Vagina (tissue), 2 donors: ENCODE results near the gene SIDT1. TPM values are rescaled to one million over a fixed set of nuclear protein-coding genes. Genes with fewer than 3 reads are reported as not detected.

Experiments used
- DNase-seq, 2 donors: peaks; one replicate each; pipeline ENCODE4 v3.0.0-alpha.2; 2017; ENCODE audit errors: extremely low spot score in 2 of 2
- H3K27ac ChIP-seq: fragments of 200-600 bp; sonication (generic); one replicate; pipeline ENCODE4 v1.5.1; 2019
- H3K27me3 ChIP-seq: fragments of 200-600 bp; sonication (generic); one replicate; pipeline ENCODE4 v1.5.1; 2019
- H3K36me3 ChIP-seq, 2 donors: fragments of 200-600 bp; sonication (generic); one replicate each; pipeline ENCODE4 v1.5.1; 2017 to 2019
- H3K4me1 ChIP-seq: fragments of 200-600 bp; sonication (generic); one replicate; pipeline ENCODE4 v1.5.1; 2019
- H3K4me3 ChIP-seq, 2 donors: fragments of 200-600 bp; sonication (generic); 1 replicate in 1 of 2; 2 replicates in 1 of 2; pipeline ENCODE4 v1.5.1; 2016 to 2019
- H3K9me3 ChIP-seq: fragments of 200-600 bp; sonication (generic); one replicate; pipeline ENCODE4 v1.5.1; 2019
- CTCF ChIP-seq, 3 experiments: fragments of 450-650 bp in 2 of 3; fragments of 200-600 bp in 1 of 3; sonication (generic) in 1 of 3; IDR thresholded peaks; one replicate each; pipeline ENCODE4 v1.5.1; 2017 to 2019; ENCODE audit warnings: antibody characterized with exemption in 3 of 3, mild to moderate bottlenecking in 2 of 3, moderate library complexity in 2 of 3
- POLR2A ChIP-seq, 2 donors: fragments of 450-650 bp; IDR thresholded peaks; one replicate each; pipeline ENCODE4 v1.6.1; 2017; ENCODE audit warnings: antibody characterized with exemption in 2 of 2, mild to moderate bottlenecking in 2 of 2, moderate library complexity in 2 of 2
- POLR2AphosphoS5 ChIP-seq, 2 donors: sonication (generic); formaldehyde crosslinking; IDR thresholded peaks; one replicate each; pipeline ENCODE4 v1.9.0; 2017; ENCODE audit warnings: antibody characterized with exemption in 2 of 2, mild to moderate bottlenecking in 2 of 2, low read depth in 1 of 2; ENCODE audit not compliant: insufficient read depth in 1 of 2
- intact Hi-C: fragments of 100-400 bp; cut with DNase I; formaldehyde crosslinking; loops from one replicate; pipeline ENCODE4 v1.15.1; 2023
- total RNA-seq: library from RNA; depleted of rRNA; stranded (reverse); fragments of >200 nt; gene quantifications from one replicate; pipeline ENCODE4 v1.2.3, GENCODE V29; 2016

Gene SIDT1
- total RNA-seq, 1 donor from 2014 or later, result 44.0 TPM

GRCh38 chr3:113575206-113575605 is 42.9 kb downstream of the SIDT1 start:
- no peak overlapping the region for H3K4me3 ChIP-seq
- no peak for TF ChIP-seq CTCF (IDR thresholded peaks at IDR 0.05)
- TF ChIP-seq POLR2A (IDR thresholded peaks at IDR 0.05), result no peak
- no peak for TF ChIP-seq POLR2AphosphoS5 (IDR thresholded peaks at IDR 0.05; ENCODE audit: insufficient read depth in 1 of 2, low read depth in 1 of 2)
- no peaks in the 10 kb centered on the region for H3K36me3 ChIP-seq
- H3K27ac ChIP-seq, result no peak overlapping the region
- H3K4me1 ChIP-seq, result no peaks in the 10 kb centered on the region
- intact Hi-C loops, result no loop called here
- no peaks in the 10 kb centered on the region for H3K9me3 ChIP-seq
- no peak for DNase-seq
- H3K27me3 ChIP-seq, result no peaks in the 10 kb centered on the region

GRCh38 chr3:113585228-113585627 is 52.9 kb downstream of the SIDT1 start:
- TF ChIP-seq CTCF (IDR thresholded peaks at IDR 0.05) (no peak), POLR2A (IDR thresholded peaks at IDR 0.05) (no peak), POLR2AphosphoS5 (IDR thresholded peaks at IDR 0.05; ENCODE audit: insufficient read depth in 1 of 2, low read depth in 1 of 2) (no peak)
- DNase-seq, result no peak
- H3K4me1 ChIP-seq, result no peaks in the 10 kb centered on the region
- no peak overlapping the region for H3K4me3 ChIP-seq
- H3K27ac ChIP-seq, result no peak overlapping the region
- intact Hi-C loops, result no loop called here
- H3K27me3 ChIP-seq, result no peaks in the 10 kb centered on the region
- H3K36me3 ChIP-seq, result no peaks in the 10 kb centered on the region
- H3K9me3 ChIP-seq, result no peaks in the 10 kb centered on the region

GRCh38 chr3:113585720-113586119 is 53.4 kb downstream of the SIDT1 start:
- Histone ChIP-seq H3K27ac (no peak overlapping the region), H3K9me3 (no peaks in the 10 kb centered on the region), H3K27me3 (no peaks in the 10 kb centered on the region), H3K4me1 (no peaks in the 10 kb centered on the region), H3K36me3 (no peaks in the 10 kb centered on the region), H3K4me3 (no peak overlapping the region)
- TF ChIP-seq POLR2AphosphoS5 (IDR thresholded peaks at IDR 0.05; ENCODE audit: insufficient read depth in 1 of 2, low read depth in 1 of 2), result no peak
- no peak for TF ChIP-seq CTCF (IDR thresholded peaks at IDR 0.05)
- no peak for TF ChIP-seq POLR2A (IDR thresholded peaks at IDR 0.05)
- intact Hi-C loops, result no loop called here
- no peak for DNase-seq

GRCh38 chr3:113588806-113589205 is 56.5 kb downstream of the SIDT1 start:
- TF ChIP-seq POLR2AphosphoS5 (IDR thresholded peaks at IDR 0.05; ENCODE audit: insufficient read depth in 1 of 2, low read depth in 1 of 2), result no peak
- TF ChIP-seq POLR2A (IDR thresholded peaks at IDR 0.05), result no peak
- no peak for TF ChIP-seq CTCF (IDR thresholded peaks at IDR 0.05)
- H3K27ac ChIP-seq, result no peak overlapping the region
- DNase-seq, result no peak
- no peaks in the 10 kb centered on the region for H3K27me3 ChIP-seq
- H3K4me1 ChIP-seq, result no peaks in the 10 kb centered on the region
- no peaks in the 10 kb centered on the region for H3K36me3 ChIP-seq
- H3K4me3 ChIP-seq, result no peak overlapping the region
- no peaks in the 10 kb centered on the region for H3K9me3 ChIP-seq
- intact Hi-C loops, result no loop called here

GRCh38 chr3:113589971-113590370 is 57.6 kb downstream of the SIDT1 start:
- no peaks in the 10 kb centered on the region for H3K4me1 ChIP-seq
- DNase-seq, result no peak
- no peak for TF ChIP-seq POLR2AphosphoS5 (IDR thresholded peaks at IDR 0.05; ENCODE audit: insufficient read depth in 1 of 2, low read depth in 1 of 2)
- TF ChIP-seq POLR2A (IDR thresholded peaks at IDR 0.05), result no peak
- no peak for TF ChIP-seq CTCF (IDR thresholded peaks at IDR 0.05)
- no peaks in the 10 kb centered on the region for H3K9me3 ChIP-seq
- no peak overlapping the region for H3K27ac ChIP-seq
- intact Hi-C loops, result no loop called here
- no peak overlapping the region for H3K4me3 ChIP-seq
- H3K36me3 ChIP-seq, result no peaks in the 10 kb centered on the region
- no peaks in the 10 kb centered on the region for H3K27me3 ChIP-seq
